Measurements from ENCODE around the gene STX5.

GRCh38 chr11:62757846-62758788 is 73.7 kb downstream of the STX5 start:
- no peak for TF ChIP-seq EZH2 (IDR thresholded peaks at IDR 0.05)
- TF ChIP-seq POLR2AphosphoS5 (IDR thresholded peaks at IDR 0.05; ENCODE audit: borderline replicate concordance, low read depth, low read length): no peak
- TF ChIP-seq FOXP2 (optimal IDR thresholded peaks at IDR 0.05; ENCODE audit: control extremely low read depth, extremely low read length, insufficient read depth): no peak
